Measurements from ENCODE around the gene CD207. TPM values are rescaled to one million over a fixed set of nuclear protein-coding genes. Genes with fewer than 3 reads are reported as not detected.

CD207 gene
- total RNA-seq, 1 experiment from 2014 or later: not detected

DNA sequence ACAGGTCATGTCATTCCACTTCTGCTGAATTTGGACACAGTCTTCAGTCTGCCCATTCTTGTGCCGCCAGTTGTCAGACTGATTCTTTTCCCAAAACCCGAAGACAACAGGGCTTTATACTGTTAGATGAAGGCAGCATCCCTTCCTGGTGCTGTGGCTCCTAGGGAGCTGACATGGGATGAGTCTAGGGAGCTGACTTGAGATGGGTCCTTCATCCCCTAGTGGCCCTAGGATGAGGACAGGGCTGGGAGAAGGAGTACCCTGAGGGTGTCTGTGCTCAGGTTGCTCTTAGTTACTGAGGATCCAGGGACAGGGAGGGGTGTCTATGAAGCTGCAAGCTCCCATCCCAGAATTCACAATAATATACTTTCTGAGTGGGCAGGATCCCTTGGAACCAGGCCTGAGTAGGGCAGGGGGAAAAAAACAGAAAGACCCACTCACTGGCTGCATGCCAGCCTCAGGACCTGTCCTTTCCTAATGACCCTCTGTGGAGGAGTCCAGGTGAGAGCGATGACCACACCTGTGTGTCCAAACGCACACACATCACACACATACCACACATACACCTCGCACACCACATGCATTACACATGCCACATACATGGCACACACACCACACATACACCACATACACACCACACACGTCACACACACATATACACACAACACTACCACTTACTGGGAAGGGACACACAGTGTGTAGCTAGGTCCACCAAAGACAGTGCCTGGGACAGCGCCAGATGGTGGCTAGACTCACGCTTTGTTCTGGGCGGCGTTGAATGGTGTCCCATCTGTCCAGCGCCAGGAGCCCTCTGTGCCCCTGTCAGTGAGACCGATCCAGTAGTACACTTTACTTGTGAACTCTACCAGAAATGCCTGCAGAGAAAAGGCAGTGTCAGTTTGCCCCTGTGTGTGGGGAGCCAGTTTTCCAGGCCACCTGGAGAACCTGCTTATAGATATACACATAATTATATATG lies 26.3 kb downstream of the CD207 start:
- TF ChIP-seq EZH2 (IDR thresholded peaks at IDR 0.05; ENCODE audit: low read depth): no peak
- TF ChIP-seq, protein P1, sequence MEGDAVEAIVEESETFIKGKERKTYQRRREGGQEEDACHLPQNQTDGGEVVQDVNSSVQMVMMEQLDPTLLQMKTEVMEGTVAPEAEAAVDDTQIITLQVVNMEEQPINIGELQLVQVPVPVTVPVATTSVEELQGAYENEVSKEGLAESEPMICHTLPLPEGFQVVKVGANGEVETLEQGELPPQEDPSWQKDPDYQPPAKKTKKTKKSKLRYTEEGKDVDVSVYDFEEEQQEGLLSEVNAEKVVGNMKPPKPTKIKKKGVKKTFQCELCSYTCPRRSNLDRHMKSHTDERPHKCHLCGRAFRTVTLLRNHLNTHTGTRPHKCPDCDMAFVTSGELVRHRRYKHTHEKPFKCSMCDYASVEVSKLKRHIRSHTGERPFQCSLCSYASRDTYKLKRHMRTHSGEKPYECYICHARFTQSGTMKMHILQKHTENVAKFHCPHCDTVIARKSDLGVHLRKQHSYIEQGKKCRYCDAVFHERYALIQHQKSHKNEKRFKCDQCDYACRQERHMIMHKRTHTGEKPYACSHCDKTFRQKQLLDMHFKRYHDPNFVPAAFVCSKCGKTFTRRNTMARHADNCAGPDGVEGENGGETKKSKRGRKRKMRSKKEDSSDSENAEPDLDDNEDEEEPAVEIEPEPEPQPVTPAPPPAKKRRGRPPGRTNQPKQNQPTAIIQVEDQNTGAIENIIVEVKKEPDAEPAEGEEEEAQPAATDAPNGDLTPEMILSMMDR (conservative IDR thresholded peaks at IDR 0.05): no peak
- no peaks in the 10 kb centered on the region for H3K79me2 ChIP-seq (ENCODE audit: low read depth)
- no peaks in the 10 kb centered on the region for H3K9me3 ChIP-seq (ENCODE audit: insufficient read depth, low read depth)
- no peak for DNase-seq
- H3K9me2 ChIP-seq (ENCODE audit: insufficient read depth): no peaks in the 10 kb centered on the region
- no peaks in the 10 kb centered on the region for H3K4me1 ChIP-seq (replicated peaks; ENCODE audit: insufficient read depth)
- no peak overlapping the region for H3K27ac ChIP-seq
- H3K4me3 ChIP-seq: no peak overlapping the region
- BruUV-seq (replicated peaks): no TSS peak
- CTCF ChIA-PET: no interaction called here
- no peaks in the 10 kb centered on the region for H3F3A ChIP-seq (ENCODE audit: insufficient read depth, low read depth)
- no peak overlapping the region for H3K4me2 ChIP-seq
- peaks cover 68% of the 10 kb centered on the region for H3K27me3 ChIP-seq (ENCODE audit: insufficient read depth, low read depth)
- H2AFZ ChIP-seq: no peak overlapping the region
- no peaks in the 10 kb centered on the region for H4K20me1 ChIP-seq (ENCODE audit: insufficient read depth)
- intact Hi-C loops (cut with micrococcal nuclease; ENCODE audit: unreplicated experiment): no loop called here
- POLR2A ChIA-PET (ENCODE audit: unreplicated experiment): no interaction called here
- H3K36me3 ChIP-seq (ENCODE audit: low read depth): no peaks in the 10 kb centered on the region

DNA sequence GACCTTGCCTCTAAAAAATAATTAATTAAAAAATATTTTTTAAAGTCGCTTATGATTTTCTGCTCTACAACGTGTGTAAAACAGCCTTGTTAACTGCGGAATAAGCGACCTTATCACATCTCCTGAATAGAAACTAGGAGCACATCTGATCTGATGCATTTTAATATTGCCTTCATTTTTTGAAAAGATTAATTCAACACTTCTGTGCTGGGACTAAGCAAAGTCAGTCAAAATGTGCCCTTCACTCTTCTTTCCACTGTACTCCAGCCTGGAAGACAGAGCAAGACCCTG lies 27.8 kb downstream of the CD207 start:
- Histone ChIP-seq H3K9me3 (ENCODE audit: insufficient read depth, low read depth) (no peaks in the 10 kb centered on the region), H3K4me3 (no peak overlapping the region), H4K20me1 (ENCODE audit: insufficient read depth) (no peaks in the 10 kb centered on the region), H2AFZ (no peak overlapping the region), H3K36me3 (ENCODE audit: low read depth) (no peaks in the 10 kb centered on the region), H3K27ac (no peak overlapping the region), H3K79me2 (ENCODE audit: low read depth) (no peaks in the 10 kb centered on the region), H3F3A (ENCODE audit: insufficient read depth, low read depth) (no peaks in the 10 kb centered on the region), H3K27me3 (ENCODE audit: insufficient read depth, low read depth) (peaks cover 59% of the 10 kb centered on the region), H3K9me2 (ENCODE audit: insufficient read depth) (no peaks in the 10 kb centered on the region), H3K4me2 (no peak overlapping the region), H3K4me1 (replicated peaks; ENCODE audit: insufficient read depth) (no peaks in the 10 kb centered on the region)
- CTCF ChIA-PET: no interaction called here
- no peak for TF ChIP-seq EZH2 (IDR thresholded peaks at IDR 0.05; ENCODE audit: low read depth)
- TF ChIP-seq, protein P1 (conservative IDR thresholded peaks at IDR 0.05): no peak
- intact Hi-C loops (cut with micrococcal nuclease; ENCODE audit: unreplicated experiment): no loop called here
- POLR2A ChIA-PET (ENCODE audit: unreplicated experiment): no interaction called here
- BruUV-seq (replicated peaks): no TSS peak
- DNase-seq: no peak

DNA sequence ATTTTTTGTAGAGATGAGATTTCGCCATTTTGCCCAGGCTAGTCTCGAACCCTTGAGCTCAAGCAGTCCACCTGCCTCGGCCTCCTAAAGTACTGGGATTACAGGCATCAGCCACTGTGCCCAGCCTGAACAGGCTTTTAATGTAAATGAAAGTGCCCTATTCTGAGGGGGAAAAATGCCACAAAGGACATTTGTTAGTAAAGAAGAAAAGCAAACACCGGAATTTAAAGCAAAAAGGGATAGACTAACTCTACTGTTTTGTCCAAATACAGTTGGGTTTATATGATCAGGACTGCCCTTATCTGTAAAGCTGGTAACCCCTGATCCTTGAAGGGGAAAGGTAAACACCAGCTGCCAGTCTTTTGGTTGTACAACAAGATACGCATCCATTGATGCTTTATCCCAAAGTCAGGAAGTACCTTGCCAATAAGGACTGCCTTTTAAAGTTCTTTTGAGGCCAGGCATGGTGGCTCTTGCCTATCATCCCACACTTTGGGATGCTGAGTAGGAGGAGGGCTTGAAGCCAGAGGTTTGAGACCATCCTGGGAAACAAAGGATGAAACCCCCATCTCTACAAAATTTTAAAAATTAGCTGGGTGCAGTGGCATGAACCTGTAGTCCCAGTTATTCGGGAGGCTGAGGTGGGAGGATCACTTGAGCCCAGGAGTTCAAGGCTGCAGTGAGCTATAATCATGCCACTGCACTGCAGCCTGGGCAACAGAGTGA lies 28.4 kb downstream of the CD207 start:
- Histone ChIP-seq H3K36me3 (ENCODE audit: low read depth) (no peaks in the 10 kb centered on the region), H4K20me1 (ENCODE audit: insufficient read depth) (no peaks in the 10 kb centered on the region), H3K4me3 (no peak overlapping the region), H3K27me3 (ENCODE audit: insufficient read depth, low read depth) (peaks cover 54% of the 10 kb centered on the region), H3F3A (ENCODE audit: insufficient read depth, low read depth) (no peaks in the 10 kb centered on the region), H3K4me2 (no peak overlapping the region), H3K4me1 (replicated peaks; ENCODE audit: insufficient read depth) (no peaks in the 10 kb centered on the region), H3K79me2 (ENCODE audit: low read depth) (no peaks in the 10 kb centered on the region), H2AFZ (no peak overlapping the region), H3K9me3 (ENCODE audit: insufficient read depth, low read depth) (no peaks in the 10 kb centered on the region), H3K9me2 (ENCODE audit: insufficient read depth) (no peaks in the 10 kb centered on the region), H3K27ac (no peak overlapping the region)
- no peak for DNase-seq
- TF ChIP-seq, protein P1 (conservative IDR thresholded peaks at IDR 0.05): no peak
- TF ChIP-seq EZH2 (IDR thresholded peaks at IDR 0.05; ENCODE audit: low read depth): no peak
- CTCF ChIA-PET: no interaction called here
- BruUV-seq (replicated peaks): no TSS peak
- POLR2A ChIA-PET (ENCODE audit: unreplicated experiment): no interaction called here
- intact Hi-C loops (cut with micrococcal nuclease; ENCODE audit: unreplicated experiment): no loop called here

All from PC-9 (cell line).